Spleen (tissue), 11 donors: ENCODE results near the gene ST7L. TPM values are rescaled to one million over a fixed set of nuclear protein-coding genes. Genes with fewer than 3 reads are reported as not detected.

Experiments used
- DNase-seq: peaks from one replicate; pipeline ENCODE4 v3.0.0-alpha.2; 2020
- H3K27ac ChIP-seq, 8 donors: fragments of 200-600 bp; sonication (generic) in 7 of 8; 1 replicate in 4 of 8; 2 replicates in 4 of 8; pipeline versions ENCODE4 v1.5.0 to v1.8.0; 2016 to 2021; ENCODE audit warnings: inconsistent platforms in 4 of 8, mild to moderate bottlenecking in 4 of 8, moderate library complexity in 1 of 8
- H3K27me3 ChIP-seq, 7 donors: fragments of 200-600 bp; sonication (generic) in 6 of 7; replicated peaks in 1 of 7; 1 replicate in 4 of 7; 2 replicates in 3 of 7; pipeline versions ENCODE4 v1.5.0 to v1.8.0; 2016 to 2021; ENCODE audit warnings: inconsistent platforms in 3 of 7, mild to moderate bottlenecking in 1 of 7
- H3K36me3 ChIP-seq, 6 donors: fragments of 200-600 bp; sonication (generic) in 5 of 6; 1 replicate in 4 of 6; 2 replicates in 2 of 6; pipeline versions ENCODE4 v1.5.0 to v1.8.0; 2016 to 2021; ENCODE audit warnings: inconsistent platforms in 2 of 6
- H3K4me1 ChIP-seq, 6 donors: fragments of 200-600 bp; sonication (generic) in 5 of 6; 1 replicate in 3 of 6; 2 replicates in 3 of 6; pipeline versions ENCODE4 v1.5.0 to v1.8.0; 2016 to 2021; ENCODE audit warnings: inconsistent platforms in 3 of 6
- H3K4me3 ChIP-seq, 8 donors: fragments of 200-600 bp; sonication (generic) in 7 of 8; 1 replicate in 4 of 8; 2 replicates in 4 of 8; pipeline versions ENCODE4 v1.5.0 to v1.8.0; 2016 to 2021; ENCODE audit warnings: inconsistent platforms in 4 of 8, mild to moderate bottlenecking in 4 of 8, moderate library complexity in 2 of 8
- H3K9me3 ChIP-seq, 8 donors: fragments of 200-600 bp; sonication (generic) in 7 of 8; 1 replicate in 4 of 8; 2 replicates in 4 of 8; pipeline versions ENCODE4 v1.5.0 to v1.8.0; 2016 to 2021; ENCODE audit warnings: inconsistent platforms in 4 of 8
- POLR2A ChIP-seq, 3 donors: fragments of 450-650 bp; IDR thresholded peaks; one replicate each; pipeline ENCODE4 v1.5.1; 2017; ENCODE audit warnings: antibody characterized with exemption in 3 of 3, mild to moderate bottlenecking in 1 of 3
- POLR2AphosphoS5 ChIP-seq, 3 donors: sonication (generic); formaldehyde crosslinking; IDR thresholded peaks; one replicate each; pipeline ENCODE4 v1.5.1; 2017; ENCODE audit warnings: antibody characterized with exemption in 3 of 3
- WGBS, 5 donors: extraction: QIAGEN DNeasy Blood & Tissue Kit in 3 of 5; methylation state at CpG; one replicate each; pipeline versions ENCODE4 v1.1.5 to v1.1.7; 2013 to 2018; 5-methylcytosine and 5-hydroxymethylcytosine counted together
- intact Hi-C: fragments of 100-400 bp; cut with DNase I; formaldehyde crosslinking; loops from one replicate; pipeline ENCODE4 v1.15.0; 2023; ENCODE audit warnings: low total_unique reads
- polyA plus RNA-seq, 3 donors: library from polyadenylated mRNA; stranded (reverse); fragments of 200-250 nt; gene quantifications; one replicate each; pipeline ENCODE4 v1.2.1, GENCODE V29; 2013
- total RNA-seq, 7 donors: library from RNA; depleted of rRNA in 3 of 7; stranded (reverse); fragments of >200 nt in 3 of 7; fragmentation: NEBNext Ultra II Directional in 4 of 7; extraction: Animal tissue kit (Norgen Biotek cat#: 25700) in 4 of 7; gene quantifications; one replicate each; pipeline versions ENCODE4 v1.1.0 to v1.2.1, GENCODE V29; 2016 to 2021
- TF ChIP-seq, protein P1 (sequence below), 11 experiments: fragments of 200-600 bp in 7 of 11; fragments of 450-650 bp in 4 of 11; sonication (generic) in 4 of 11; IDR thresholded peaks in 8 of 11; conservative IDR thresholded peaks in 3 of 11; 1 replicate in 7 of 11; 2 replicates in 4 of 11; pipeline versions ENCODE4 v1.4.0 to v1.8.0; 2016 to 2021; ENCODE audit warnings: antibody characterized with exemption in 11 of 11, inconsistent platforms in 4 of 11, mild to moderate bottlenecking in 1 of 11
- donor health status: healthy with polysubstance abuse.
- donor health status: DM: no; HTN: no; CAD: no; lungs with moderate emphysema.
- donor health status: DM: no; HTN: no; CAD: no.
- donor health status: Bipolar disorder and iron deficiency.
- donor health status: healthy.
- donor health status: DM: no; HTN: no; CAD: no.
- donor health status: DM: yes; HTN: yes; CAD: no.

The ST7L gene
- total and polyA plus RNA-seq, 10 donors = 6.1 to 23.9 (median 18.6) TPM

DNA sequence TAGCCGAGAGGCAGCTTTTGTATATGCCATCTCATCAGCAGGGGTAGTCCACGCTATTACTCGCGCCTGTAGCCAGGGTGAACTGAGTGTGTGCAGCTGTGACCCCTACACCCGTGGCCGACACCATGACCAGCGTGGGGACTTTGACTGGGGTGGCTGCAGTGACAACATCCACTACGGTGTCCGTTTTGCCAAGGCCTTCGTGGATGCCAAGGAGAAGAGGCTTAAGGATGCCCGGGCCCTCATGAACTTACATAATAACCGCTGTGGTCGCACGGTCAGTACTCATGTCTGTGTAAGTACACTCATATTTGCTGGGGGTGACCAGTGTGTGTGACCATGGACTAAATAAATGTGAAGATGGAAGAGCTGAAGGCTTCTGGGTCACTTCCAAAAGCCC is 102.8 kb downstream of the ST7L start:
- TF ChIP-seq POLR2A (IDR thresholded peaks at IDR 0.05) (no peak), POLR2AphosphoS5 (IDR thresholded peaks at IDR 0.05) (no peak)
- Histone ChIP-seq H3K36me3 (peaks cover 0 to 9% (median 0%) of the 10 kb centered on the region in 6 donors), H3K4me3 (no peak overlapping the region), H3K27ac (no peak overlapping the region), H3K27me3 (peaks cover 0 to 3% (median 0%) of the 10 kb centered on the region in 7 donors), H3K4me1 (no peaks in the 10 kb centered on the region), H3K9me3 (no peaks in the 10 kb centered on the region)
- WGBS, 5 donors = 90 to 96% (median 95%) methylated on average over 12 to 14 of the region's 14 CpGs
- intact Hi-C loops = no loop called here
- DNase-seq = no peak

DNA sequence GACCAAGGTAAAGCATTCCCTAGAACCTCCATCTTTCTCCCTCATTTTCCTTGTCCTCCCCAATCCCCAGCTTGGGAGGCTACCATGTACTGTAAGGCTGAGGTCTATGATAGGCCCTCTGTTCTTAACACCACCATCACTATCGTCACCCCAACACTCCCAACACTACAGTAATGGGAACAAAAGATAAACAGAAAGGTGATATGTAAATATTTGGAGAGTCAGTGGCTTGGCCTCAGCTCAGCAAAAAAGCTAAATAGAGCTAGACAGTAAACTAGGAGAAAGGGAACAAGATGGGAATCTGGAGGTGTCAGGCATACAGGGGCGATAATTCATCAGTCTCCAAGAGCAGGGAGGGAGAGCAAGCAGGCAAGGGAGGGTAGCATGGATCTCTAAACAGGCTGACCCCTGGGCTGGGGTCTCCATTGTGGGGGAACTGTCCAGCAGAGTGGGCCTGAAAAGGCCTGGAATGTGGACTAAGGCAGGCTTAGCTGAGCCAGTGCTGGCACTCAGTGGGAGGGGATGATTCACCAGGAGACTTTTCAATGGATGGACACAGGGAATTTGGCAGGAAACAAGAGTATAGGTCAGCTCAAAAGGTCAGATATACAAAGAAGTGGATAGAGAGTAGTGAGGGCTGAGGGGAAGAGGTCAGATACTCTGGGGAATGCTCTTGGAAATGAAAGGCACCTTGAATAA is 103.5 kb downstream of the ST7L start:
- 77 to 91% (median 85%) methylated on average over 2 of the region's 2 CpGs for WGBS, 5 donors
- no peaks in the 10 kb centered on the region for H3K4me1 ChIP-seq
- no peak for DNase-seq
- no peak overlapping the region for H3K27ac ChIP-seq
- no peak overlapping the region for H3K4me3 ChIP-seq
- TF ChIP-seq, protein P1, sequence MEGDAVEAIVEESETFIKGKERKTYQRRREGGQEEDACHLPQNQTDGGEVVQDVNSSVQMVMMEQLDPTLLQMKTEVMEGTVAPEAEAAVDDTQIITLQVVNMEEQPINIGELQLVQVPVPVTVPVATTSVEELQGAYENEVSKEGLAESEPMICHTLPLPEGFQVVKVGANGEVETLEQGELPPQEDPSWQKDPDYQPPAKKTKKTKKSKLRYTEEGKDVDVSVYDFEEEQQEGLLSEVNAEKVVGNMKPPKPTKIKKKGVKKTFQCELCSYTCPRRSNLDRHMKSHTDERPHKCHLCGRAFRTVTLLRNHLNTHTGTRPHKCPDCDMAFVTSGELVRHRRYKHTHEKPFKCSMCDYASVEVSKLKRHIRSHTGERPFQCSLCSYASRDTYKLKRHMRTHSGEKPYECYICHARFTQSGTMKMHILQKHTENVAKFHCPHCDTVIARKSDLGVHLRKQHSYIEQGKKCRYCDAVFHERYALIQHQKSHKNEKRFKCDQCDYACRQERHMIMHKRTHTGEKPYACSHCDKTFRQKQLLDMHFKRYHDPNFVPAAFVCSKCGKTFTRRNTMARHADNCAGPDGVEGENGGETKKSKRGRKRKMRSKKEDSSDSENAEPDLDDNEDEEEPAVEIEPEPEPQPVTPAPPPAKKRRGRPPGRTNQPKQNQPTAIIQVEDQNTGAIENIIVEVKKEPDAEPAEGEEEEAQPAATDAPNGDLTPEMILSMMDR (IDR thresholded peaks at IDR 0.05 in 8 of 11, conservative IDR thresholded peaks at IDR 0.05 in 3 of 11) = no peak
- TF ChIP-seq POLR2AphosphoS5 (IDR thresholded peaks at IDR 0.05) (no peak), POLR2A (IDR thresholded peaks at IDR 0.05) (no peak)
- peaks cover 0 to 9% (median 0%) of the 10 kb centered on the region in 6 donors for H3K36me3 ChIP-seq
- H3K27me3 ChIP-seq = peaks cover 0 to 3% (median 0%) of the 10 kb centered on the region in 7 donors
- intact Hi-C loops = no loop called here
- no peaks in the 10 kb centered on the region for H3K9me3 ChIP-seq

DNA sequence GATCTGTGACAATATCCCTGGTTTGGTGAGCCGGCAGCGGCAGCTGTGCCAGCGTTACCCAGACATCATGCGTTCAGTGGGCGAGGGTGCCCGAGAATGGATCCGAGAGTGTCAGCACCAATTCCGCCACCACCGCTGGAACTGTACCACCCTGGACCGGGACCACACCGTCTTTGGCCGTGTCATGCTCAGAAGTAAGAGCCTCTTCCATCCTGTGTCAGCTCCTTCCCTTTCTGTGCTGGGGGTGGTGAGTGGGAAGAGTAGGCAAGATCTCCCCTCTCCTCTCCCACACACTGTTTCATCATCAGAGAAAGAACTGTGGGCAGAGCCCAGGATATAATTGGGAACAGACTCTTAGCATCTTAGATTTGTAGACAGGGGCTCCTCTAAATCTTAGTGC is 104.0 kb downstream of the ST7L start:
- H3K4me1 ChIP-seq = no peaks in the 10 kb centered on the region
- no peak overlapping the region for H3K4me3 ChIP-seq
- H3K27ac ChIP-seq = no peak overlapping the region
- intact Hi-C loops = no loop called here
- DNase-seq = no peak
- H3K36me3 ChIP-seq = peaks cover 0 to 9% (median 0%) of the 10 kb centered on the region in 6 donors
- peaks cover 0 to 7% (median 0%) of the 10 kb centered on the region in 7 donors for H3K27me3 ChIP-seq
- no peaks in the 10 kb centered on the region for H3K9me3 ChIP-seq
- TF ChIP-seq, protein P1 (IDR thresholded peaks at IDR 0.05 in 8 of 11, conservative IDR thresholded peaks at IDR 0.05 in 3 of 11) = no peak
- TF ChIP-seq POLR2AphosphoS5 (IDR thresholded peaks at IDR 0.05) (no peak), POLR2A (IDR thresholded peaks at IDR 0.05) (no peak)
- WGBS, 5 donors = 90 to 96% (median 95%) methylated on average over 12 of the region's 12 CpGs

DNA sequence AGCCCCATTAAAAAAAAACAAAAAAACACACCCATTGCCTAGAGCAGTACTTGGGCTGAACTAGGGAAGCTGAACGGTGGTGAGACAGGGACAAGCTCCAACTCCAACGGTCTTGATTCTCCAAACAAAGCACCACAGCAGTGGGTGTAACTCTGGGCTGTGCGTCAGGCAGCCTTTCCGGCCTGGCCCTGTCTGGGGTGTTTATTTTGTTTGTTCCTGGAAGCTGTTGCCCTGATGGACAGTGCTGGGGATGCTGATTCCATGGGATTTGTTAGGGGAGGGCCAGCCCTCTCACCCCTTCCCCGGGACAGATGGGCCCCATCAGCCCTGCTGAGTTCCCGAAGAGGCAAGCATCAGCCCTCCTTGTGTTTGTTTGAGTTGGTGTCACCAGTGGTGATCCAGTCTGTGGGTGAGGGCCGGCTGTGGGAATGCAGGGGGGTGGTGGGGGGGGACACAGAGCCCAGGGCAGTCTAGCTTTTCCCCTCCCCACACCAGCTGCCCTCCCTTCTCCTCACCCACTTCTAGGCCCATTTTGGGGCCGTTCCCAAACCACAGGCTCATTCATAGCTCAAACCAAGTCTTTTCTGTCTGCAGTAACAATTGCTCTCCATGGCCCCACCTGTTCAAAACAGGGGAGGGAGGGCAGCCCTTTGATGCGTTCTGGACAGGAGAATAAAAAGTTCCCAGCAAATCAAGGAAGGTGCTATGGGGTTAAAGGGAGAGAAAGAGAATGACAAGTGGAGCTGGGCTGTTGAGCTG is 105.7 kb downstream of the ST7L start:
- peaks cover 6 to 15% (median 11%) of the 10 kb centered on the region in 6 donors for H3K4me1 ChIP-seq
- no peak overlapping the region for H3K27ac ChIP-seq
- peaks cover 0 to 23% (median 15%) of the 10 kb centered on the region in 7 donors for H3K27me3 ChIP-seq
- TF ChIP-seq POLR2AphosphoS5 (IDR thresholded peaks at IDR 0.05) = no peak
- TF ChIP-seq, protein P1 (IDR thresholded peaks at IDR 0.05 in 8 of 11, conservative IDR thresholded peaks at IDR 0.05 in 3 of 11) = no peak
- TF ChIP-seq POLR2A (IDR thresholded peaks at IDR 0.05) = no peak
- intact Hi-C loops = no loop called here
- H3K4me3 ChIP-seq = no peak overlapping the region
- no peaks in the 10 kb centered on the region for H3K9me3 ChIP-seq
- no peak for DNase-seq
- peaks cover 0 to 9% (median 0%) of the 10 kb centered on the region in 6 donors for H3K36me3 ChIP-seq
- 61 to 84% (median 81%) methylated on average over 9 of the region's 9 CpGs for WGBS, 5 donors
